GM19240 (cell line): ENCODE data around the gene SLC5A5.
"Not testable (repeated sequence)": the region's sequence is repeated elsewhere in the genome, so short reads cannot be mapped to it uniquely, and the experiment has no call there.

Source experiments
- DNase-seq: peaks from one replicate; pipeline ENCODE4 v3.0.0; 2011; ENCODE audit warnings: low spot score; ENCODE audit not compliant: insufficient read length

The SLC5A5 gene

DNA sequence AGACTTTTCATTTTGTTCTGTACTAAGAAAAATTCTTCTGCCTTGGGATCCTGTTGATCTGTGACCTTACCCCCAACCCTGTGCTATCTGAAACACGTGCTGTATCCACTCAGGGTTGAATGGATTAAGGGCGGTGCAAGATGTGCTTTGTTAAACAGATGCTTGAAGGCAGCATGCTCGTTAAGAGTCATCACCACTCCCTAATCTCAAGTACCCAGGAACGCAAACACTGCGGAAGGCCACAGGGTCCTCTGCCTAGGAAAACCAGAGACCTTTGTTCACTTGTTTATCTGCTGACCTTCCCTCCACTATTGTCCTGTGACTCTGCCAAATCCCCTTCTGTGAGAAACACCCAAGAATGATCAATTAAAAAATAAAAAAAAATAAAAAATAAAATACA, 47.4 kb downstream of the SLC5A5 start:
- DNase-seq, result not testable (repeated sequence)

GRCh38 chr19:17920527-17920926, 48.8 kb downstream of the SLC5A5 start:
- no peak for DNase-seq

DNA sequence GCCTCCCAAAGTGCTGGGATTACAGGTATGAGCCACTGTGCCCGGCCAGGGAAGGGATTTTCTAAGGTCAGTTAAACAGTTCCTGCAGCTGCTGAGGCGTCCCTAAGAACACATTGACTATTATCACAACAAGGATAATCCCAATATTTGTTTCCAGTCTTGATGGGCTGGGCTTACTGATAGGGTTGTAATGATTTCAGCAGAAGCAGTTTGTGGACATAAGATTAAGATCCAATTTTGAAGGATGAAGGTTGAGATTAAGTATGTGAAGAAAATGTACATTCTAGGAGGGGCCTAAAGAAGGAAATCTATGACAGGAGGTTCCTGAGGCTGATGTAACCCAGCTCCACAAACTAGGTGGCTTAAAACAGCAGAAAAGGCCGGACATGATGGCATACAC, 50.4 kb downstream of the SLC5A5 start:
- no peak for DNase-seq

GRCh38 chr19:17926044-17926443, 54.3 kb downstream of the SLC5A5 start:
- DNase-seq, result no peak

DNA sequence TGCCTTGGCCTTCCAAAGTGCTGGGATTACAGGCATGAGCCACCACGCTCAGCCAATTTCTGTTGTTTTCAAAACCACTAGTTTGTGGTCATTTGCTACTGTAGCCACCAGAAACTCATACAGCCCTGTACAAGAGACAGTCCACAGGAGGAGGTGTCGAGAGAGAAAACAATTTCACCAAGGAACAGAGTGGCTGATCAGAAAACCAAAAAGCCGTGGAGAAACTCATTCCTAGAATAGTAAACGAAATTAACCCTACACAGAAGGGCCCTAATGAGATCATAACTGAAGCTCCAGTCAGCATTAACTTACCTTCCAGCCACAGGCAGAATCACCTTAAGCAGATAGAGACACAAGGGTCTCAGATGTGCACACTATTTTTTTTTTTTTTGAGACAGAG, 57.3 kb downstream of the SLC5A5 start:
- no peak for DNase-seq

GRCh38 chr19:17931532-17932191, 59.9 kb downstream of the SLC5A5 start:
- no peak for DNase-seq

- DNase-seq, result peak; percentile 86
These were observed 61.0 kb downstream of the SLC5A5 start, which contains the start of gene CCDC124 for GRCh38 chr19:17932485-17933338. TSS of gene CCDC124 (plus strand) at chr19:17933015. CDS start at chr19:17936421, 3,406 bp downstream.

- no peak for DNase-seq
These were observed 61.8 kb downstream of the SLC5A5 start for GRCh38 chr19:17933414-17934129.

- DNase-seq, result no peak
These were observed 64.6 kb downstream of the SLC5A5 start for GRCh38 chr19:17936379-17936778.

DNA sequence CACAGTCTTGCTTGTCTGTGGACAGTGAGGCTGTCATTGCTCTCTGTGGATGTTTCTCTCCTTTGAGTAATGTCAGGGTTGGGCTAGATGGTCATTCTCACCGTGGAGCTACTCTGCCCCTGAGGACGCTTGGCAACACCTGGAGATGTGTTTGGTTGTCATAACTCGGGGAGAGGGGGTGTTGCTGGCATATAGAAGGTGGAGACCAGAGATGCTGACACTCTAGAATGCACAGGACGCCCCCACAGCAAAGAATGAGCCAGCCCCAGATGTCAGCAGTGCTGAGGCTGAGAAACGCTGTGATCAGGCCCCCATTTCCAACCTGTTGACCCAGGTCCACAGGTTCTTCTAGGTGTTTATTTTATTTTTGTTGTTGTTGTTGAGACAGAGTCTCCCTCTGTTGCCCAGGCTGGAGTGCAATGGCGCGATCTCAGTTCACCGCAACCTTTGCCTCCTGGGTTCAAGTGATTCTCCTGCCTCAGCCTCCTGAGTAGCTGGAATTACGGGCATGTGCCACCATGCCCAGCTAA, 65.7 kb downstream of the SLC5A5 start:
- DNase-seq, result no peak

GRCh38 chr19:17938092-17938845, 66.5 kb downstream of the SLC5A5 start:
- DNase-seq, result peak; percentile 95

- DNase-seq, result no peak
These were observed 70.4 kb downstream of the SLC5A5 start for GRCh38 chr19:17942181-17942580.

- DNase-seq, result no peak
These were observed 71.0 kb downstream of the SLC5A5 start for GRCh38 chr19:17942582-17943273.

DNA sequence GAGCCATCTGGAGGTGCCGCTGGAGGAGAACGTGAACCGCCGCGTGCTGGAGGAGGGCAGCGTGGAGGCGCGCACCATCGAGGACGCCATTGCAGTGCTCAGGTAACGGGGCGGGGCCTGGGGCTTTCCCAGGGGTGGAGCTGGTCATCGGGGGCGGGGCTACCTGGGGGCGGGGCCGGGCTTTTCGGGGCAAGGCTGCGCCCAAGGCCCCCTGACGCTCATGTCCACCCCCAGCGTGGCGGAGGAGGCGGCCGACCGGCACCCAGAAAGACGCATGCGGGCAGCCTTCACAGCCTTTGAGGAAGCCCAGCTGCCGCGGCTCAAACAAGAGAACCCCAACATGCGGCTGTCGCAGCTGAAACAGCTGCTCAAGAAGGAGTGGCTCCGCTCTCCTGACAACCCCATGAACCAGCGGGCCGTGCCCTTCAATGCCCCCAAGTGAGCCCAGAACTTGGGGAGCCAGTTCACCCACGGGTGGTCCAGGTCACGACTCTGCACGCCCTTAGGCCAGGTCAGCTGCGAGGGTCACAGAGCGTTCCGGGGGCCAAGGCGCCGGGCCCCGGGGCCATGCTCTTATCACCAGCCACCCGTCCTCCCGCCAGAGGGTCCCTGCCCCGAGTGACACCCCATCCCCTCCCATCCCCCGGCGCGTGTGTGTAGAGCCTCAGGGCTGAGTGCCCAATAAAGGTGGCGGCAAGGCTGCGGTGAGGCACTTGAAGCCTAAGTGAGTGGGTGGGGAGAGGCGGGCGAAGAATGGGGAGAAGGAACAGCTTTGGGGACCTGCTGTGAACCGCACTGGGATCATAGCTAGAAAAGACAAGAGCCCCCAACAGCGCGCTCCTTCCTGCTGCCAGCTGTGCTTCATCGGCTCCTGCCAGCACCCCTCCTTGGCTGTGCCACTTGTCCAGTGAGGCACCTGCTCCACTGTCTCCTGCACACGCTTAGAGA, 71.8 kb downstream of the SLC5A5 start:
- DNase-seq, result no peak

GRCh38 chr19:17944301-17944700, 72.6 kb downstream of the SLC5A5 start:
- no peak for DNase-seq
